Testis (tissue), 2 donors: ENCODE data around the gene AR.

Experiments used
- CTCF ChIP-seq, 3 experiments: fragments of 450-650 bp in 2 of 3; fragments of 200-600 bp in 1 of 3; sonication (generic) in 1 of 3; IDR thresholded peaks; one replicate each; pipeline ENCODE4 v1.5.1; 2016 to 2019; ENCODE audit warnings: antibody characterized with exemption in 3 of 3, mild to moderate bottlenecking in 2 of 3, moderate library complexity in 1 of 3
- POLR2A ChIP-seq: fragments of 450-650 bp; IDR thresholded peaks from one replicate; pipeline ENCODE4 v1.6.1; 2017; ENCODE audit warnings: antibody characterized with exemption, mild to moderate bottlenecking, moderate library complexity

DNA sequence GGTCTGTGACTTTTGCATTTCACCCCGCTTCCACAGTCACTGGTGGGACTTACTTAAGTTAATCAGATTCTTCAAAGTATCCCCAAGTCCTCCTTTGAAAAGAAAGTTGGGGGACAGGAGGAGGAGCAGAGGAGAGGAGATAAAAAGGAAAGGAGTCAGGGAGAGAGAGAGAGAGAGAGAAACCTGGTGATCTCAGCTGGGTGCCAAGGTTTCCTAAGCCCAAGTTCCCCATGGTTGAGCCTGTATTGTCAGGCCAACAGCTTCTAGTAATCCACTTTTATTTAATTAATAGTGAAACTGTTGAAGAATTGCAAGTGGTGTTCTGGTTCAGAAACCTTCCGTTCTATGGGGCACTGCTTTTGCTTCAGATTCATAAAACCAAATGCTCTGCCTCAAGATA is 91.6 kb downstream of the AR start:
- TF ChIP-seq CTCF (IDR thresholded peaks at IDR 0.05) (no peak), POLR2A (no peak)
